Hepatocyte (in vitro differentiated cells): ENCODE measurements around the gene HHIPL2. TPM values are rescaled to one million over a fixed set of nuclear protein-coding genes. Genes with fewer than 3 reads are reported as not detected.

ENCODE experiments used
- DNase-seq: peaks from one replicate; pipeline ENCODE4 v3.0.0-alpha.2; 2016; ENCODE audit warnings: low spot score
- H2AFZ ChIP-seq: fragments of 200-600 bp; sonication (generic); 2 replicates; pipeline ENCODE4 v1.6.0; 2016; ENCODE audit warnings: antibody characterized with exemption, mild to moderate bottlenecking
- H3K27ac ChIP-seq: fragments of 200-600 bp; sonication (generic); 2 replicates; pipeline ENCODE4 v1.5.1; 2016; ENCODE audit warnings: mild to moderate bottlenecking
- H3K27me3 ChIP-seq: fragments of 200-600 bp; sonication (generic); 2 replicates; pipeline ENCODE4 v1.6.1; 2016
- H3K36me3 ChIP-seq: fragments of 200-600 bp; sonication (generic); replicated peaks from 2 replicates; pipeline ENCODE4 v1.5.1; 2016; ENCODE audit warnings: low read depth; ENCODE audit not compliant: insufficient read depth
- H3K4me1 ChIP-seq: fragments of 200-600 bp; sonication (generic); 2 replicates; pipeline ENCODE4 v1.5.1; 2016; ENCODE audit warnings: mild to moderate bottlenecking, moderate library complexity; ENCODE audit not compliant: insufficient read depth
- H3K4me2 ChIP-seq: fragments of 200-600 bp; sonication (generic); 2 replicates; pipeline ENCODE4 v1.6.0; 2016
- H3K4me3 ChIP-seq: fragments of 200-600 bp; sonication (generic); 2 replicates; pipeline ENCODE4 v1.5.1; 2016; ENCODE audit warnings: mild to moderate bottlenecking
- H3K79me2 ChIP-seq: fragments of 200-600 bp; sonication (generic); 2 replicates; pipeline ENCODE4 v1.6.0; 2017; ENCODE audit warnings: mild to moderate bottlenecking
- H3K9me2 ChIP-seq: fragments of 200-600 bp; sonication (generic); replicated peaks from 2 replicates; pipeline ENCODE4 v1.6.0; 2017; ENCODE audit warnings: mild to moderate bottlenecking; ENCODE audit not compliant: insufficient read depth
- H3K9me3 ChIP-seq: fragments of 200-600 bp; sonication (generic); 2 replicates; pipeline ENCODE4 v1.5.1; 2016; ENCODE audit warnings: low read depth, mild to moderate bottlenecking
- H4K20me1 ChIP-seq: fragments of 200-600 bp; sonication (generic); 2 replicates; pipeline ENCODE4 v1.6.0; 2016; ENCODE audit warnings: mild to moderate bottlenecking; ENCODE audit not compliant: insufficient read depth, poor library complexity, severe bottlenecking
- EZH2 ChIP-seq: fragments of 200-600 bp; sonication (generic); IDR thresholded peaks from 2 replicates; pipeline ENCODE4 v1.6.1; 2016; ENCODE audit warnings: antibody characterized with exemption, mild to moderate bottlenecking, borderline replicate concordance
- EZH2phosphoT487 ChIP-seq: fragments of 200-600 bp; sonication (generic); IDR thresholded peaks from one replicate; pipeline ENCODE4 v1.6.1; 2018; ENCODE audit warnings: antibody characterized with exemption, mild to moderate bottlenecking, low read depth, moderate library complexity; ENCODE audit not compliant: unreplicated experiment, severe bottlenecking
- WGBS: methylation state at CpG from one replicate; pipeline ENCODE4 v1.1.6; 2016; ENCODE audit warnings: low lambda C conversion rate; ENCODE audit errors: missing lambda C conversion rate; 5-methylcytosine and 5-hydroxymethylcytosine counted together
- polyA plus RNA-seq: library from polyadenylated mRNA; unstranded; fragments of >200 nt; fragmentation: Nextera tagmentation; extraction: Ambion mirVana; gene quantifications from 2 replicates; pipeline ENCODE4 v1.2.1, GENCODE V29; 2016
- total RNA-seq: library from RNA; depleted of rRNA; stranded (reverse); fragments of >200 nt; gene quantifications from 2 replicates; pipeline ENCODE4 v1.2.3, GENCODE V29; 2014
- TF ChIP-seq, protein P1 (sequence below): fragments of 200-600 bp; sonication (generic); IDR thresholded peaks from 2 replicates; pipeline ENCODE4 v1.5.1; 2016; ENCODE audit warnings: antibody characterized with exemption, mild to moderate bottlenecking; ENCODE audit not compliant: poor library complexity

Gene HHIPL2
- total and polyA plus RNA-seq, 2 experiments from 2014 or later = 0.23 to 0.37 TPM

DNA sequence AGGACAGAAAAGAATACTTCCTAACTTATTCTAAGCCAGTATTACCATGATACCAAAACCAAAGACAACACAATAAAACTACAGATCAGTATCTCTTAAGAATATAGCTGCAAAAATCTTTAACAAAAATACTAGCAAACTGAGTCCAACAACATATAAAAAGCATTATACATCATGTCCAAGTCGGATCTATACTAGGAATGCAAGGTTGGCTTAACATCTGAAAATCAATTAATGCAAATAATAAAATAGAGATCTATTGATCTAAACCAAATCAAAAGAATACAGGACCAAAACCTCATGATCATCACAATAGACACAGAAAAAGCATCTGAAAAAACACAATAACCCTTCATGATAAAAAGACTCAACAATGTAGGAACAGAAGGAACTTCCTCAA lies 22.9 kb upstream of the HHIPL2 start:
- TF ChIP-seq EZH2 (no peak), EZH2phosphoT487 (no peak)
- TF ChIP-seq, protein P1, sequence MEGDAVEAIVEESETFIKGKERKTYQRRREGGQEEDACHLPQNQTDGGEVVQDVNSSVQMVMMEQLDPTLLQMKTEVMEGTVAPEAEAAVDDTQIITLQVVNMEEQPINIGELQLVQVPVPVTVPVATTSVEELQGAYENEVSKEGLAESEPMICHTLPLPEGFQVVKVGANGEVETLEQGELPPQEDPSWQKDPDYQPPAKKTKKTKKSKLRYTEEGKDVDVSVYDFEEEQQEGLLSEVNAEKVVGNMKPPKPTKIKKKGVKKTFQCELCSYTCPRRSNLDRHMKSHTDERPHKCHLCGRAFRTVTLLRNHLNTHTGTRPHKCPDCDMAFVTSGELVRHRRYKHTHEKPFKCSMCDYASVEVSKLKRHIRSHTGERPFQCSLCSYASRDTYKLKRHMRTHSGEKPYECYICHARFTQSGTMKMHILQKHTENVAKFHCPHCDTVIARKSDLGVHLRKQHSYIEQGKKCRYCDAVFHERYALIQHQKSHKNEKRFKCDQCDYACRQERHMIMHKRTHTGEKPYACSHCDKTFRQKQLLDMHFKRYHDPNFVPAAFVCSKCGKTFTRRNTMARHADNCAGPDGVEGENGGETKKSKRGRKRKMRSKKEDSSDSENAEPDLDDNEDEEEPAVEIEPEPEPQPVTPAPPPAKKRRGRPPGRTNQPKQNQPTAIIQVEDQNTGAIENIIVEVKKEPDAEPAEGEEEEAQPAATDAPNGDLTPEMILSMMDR = no peak
- no peak for DNase-seq
- Histone ChIP-seq H3K4me2 (no peak overlapping the region), H3K4me1 (no peaks in the 10 kb centered on the region), H3K36me3 (no peaks in the 10 kb centered on the region), H3K9me3 (peaks cover 4% of the 10 kb centered on the region), H2AFZ (no peak overlapping the region), H3K79me2 (no peaks in the 10 kb centered on the region), H3K9me2 (no peaks in the 10 kb centered on the region), H3K27ac (no peak overlapping the region), H3K27me3 (no peaks in the 10 kb centered on the region), H4K20me1 (no peaks in the 10 kb centered on the region), H3K4me3 (no peak overlapping the region)
- WGBS = 89% methylated on average over 1 of the region's 1 CpG

DNA sequence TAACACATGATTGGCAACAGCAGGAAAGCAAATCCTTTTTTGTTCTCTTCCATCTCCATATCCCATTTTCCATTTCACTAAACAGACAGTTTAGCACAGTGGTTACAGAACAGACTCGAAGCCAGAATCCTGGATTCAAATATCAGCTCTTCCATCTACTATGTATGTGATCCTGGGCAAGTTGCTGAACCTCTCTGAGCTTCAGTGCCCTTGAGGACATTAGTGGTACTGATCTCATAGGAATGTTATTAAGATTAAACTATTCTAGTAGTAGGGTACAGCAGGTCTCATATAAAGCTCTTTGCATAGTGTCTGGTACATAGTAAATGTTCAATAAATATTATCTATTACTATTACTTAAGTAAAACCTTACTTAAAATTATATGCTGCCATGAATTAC lies 13.8 kb upstream of the HHIPL2 start:
- Histone ChIP-seq H3K9me3 (no peaks in the 10 kb centered on the region), H4K20me1 (no peaks in the 10 kb centered on the region), H3K79me2 (no peaks in the 10 kb centered on the region), H3K36me3 (no peaks in the 10 kb centered on the region), H3K9me2 (no peaks in the 10 kb centered on the region), H3K4me1 (no peaks in the 10 kb centered on the region), H3K27ac (no peak overlapping the region), H3K4me2 (no peak overlapping the region), H2AFZ (no peak overlapping the region), H3K27me3 (no peaks in the 10 kb centered on the region), H3K4me3 (no peak overlapping the region)
- 94% methylated on average over 1 of the region's 1 CpG for WGBS
- DNase-seq = no peak
- TF ChIP-seq EZH2 (no peak), EZH2phosphoT487 (no peak)
- TF ChIP-seq, protein P1 = no peak

DNA sequence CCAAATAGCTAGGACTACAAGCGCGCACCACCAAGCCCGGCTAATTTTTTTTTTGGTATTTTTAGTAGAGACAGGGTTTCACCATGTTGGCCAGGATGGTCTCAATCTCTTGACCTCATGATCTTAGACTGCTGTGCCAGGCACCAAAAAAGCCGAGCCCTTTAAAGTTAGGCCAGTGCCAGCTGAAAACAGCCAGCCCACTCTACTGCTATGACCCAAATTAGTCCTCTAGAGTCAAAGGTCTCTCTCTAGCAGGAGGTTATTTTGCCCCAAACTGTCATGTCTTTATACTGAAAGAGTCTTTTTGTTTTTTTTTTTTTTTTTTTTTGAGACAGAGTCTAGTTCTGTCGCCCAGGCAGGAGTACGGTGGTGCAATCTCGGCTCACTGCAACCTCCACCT lies 9.7 kb upstream of the HHIPL2 start:
- WGBS = 98% methylated on average over 7 of the region's 7 CpGs
- Histone ChIP-seq H3K9me2 (no peaks in the 10 kb centered on the region), H3K4me1 (no peaks in the 10 kb centered on the region), H3K4me2 (no peak overlapping the region), H4K20me1 (no peaks in the 10 kb centered on the region), H3K4me3 (no peak overlapping the region), H3K36me3 (no peaks in the 10 kb centered on the region), H3K9me3 (no peaks in the 10 kb centered on the region), H2AFZ (no peak overlapping the region), H3K79me2 (no peaks in the 10 kb centered on the region), H3K27ac (no peak overlapping the region), H3K27me3 (no peaks in the 10 kb centered on the region)
- DNase-seq = no peak
- TF ChIP-seq EZH2 (no peak), EZH2phosphoT487 (no peak)
- TF ChIP-seq, protein P1 = no peak

DNA sequence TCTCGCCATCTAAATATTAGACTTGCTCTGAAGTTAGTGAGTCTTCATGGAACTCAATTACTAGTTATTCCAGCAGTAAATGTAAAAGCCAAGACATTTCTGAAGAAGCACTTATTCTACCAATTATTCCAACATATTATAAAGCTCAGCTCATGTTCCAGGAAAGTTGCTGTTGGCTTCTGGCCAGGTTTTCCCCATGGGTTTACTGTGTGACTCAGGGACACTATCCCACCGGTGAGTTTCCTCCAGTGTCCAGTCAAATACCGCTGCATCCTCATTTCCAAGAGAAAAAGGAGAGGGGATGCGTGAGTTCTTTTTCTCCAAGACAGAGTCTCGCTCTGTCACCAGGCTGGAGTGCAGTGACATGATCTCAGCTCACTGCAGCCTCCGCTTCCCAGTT lies 9.2 kb upstream of the HHIPL2 start:
- Histone ChIP-seq H3K36me3 (no peaks in the 10 kb centered on the region), H3K79me2 (no peaks in the 10 kb centered on the region), H3K4me3 (no peak overlapping the region), H3K9me2 (no peaks in the 10 kb centered on the region), H3K27me3 (no peaks in the 10 kb centered on the region), H4K20me1 (no peaks in the 10 kb centered on the region), H3K9me3 (no peaks in the 10 kb centered on the region), H3K4me1 (no peaks in the 10 kb centered on the region), H3K27ac (no peak overlapping the region), H2AFZ (no peak overlapping the region), H3K4me2 (no peak overlapping the region)
- TF ChIP-seq EZH2 (no peak), EZH2phosphoT487 (no peak)
- TF ChIP-seq, protein P1 = no peak
- 75% methylated on average over 6 of the region's 6 CpGs for WGBS
- DNase-seq = no peak
